Ascending aorta (tissue), 2 donors: ENCODE measurements around the gene TMPRSS12. TPM values are rescaled to one million over a fixed set of nuclear protein-coding genes. Genes with fewer than 3 reads are reported as not detected.
"Not testable (repeated sequence)": the region's sequence is repeated elsewhere in the genome, so short reads cannot be mapped to it uniquely, and the experiment has no call there.

ENCODE experiments used
- DNase-seq, 2 donors: peaks; one replicate each; pipeline ENCODE4 v3.0.0-alpha.2; 2019; ENCODE audit warnings: low spot score in 2 of 2
- H3K27ac ChIP-seq, 2 donors: fragments of 200-600 bp; sonication (generic); one replicate each; pipeline ENCODE4 v1.5.1; 2016 to 2017; ENCODE audit warnings: mild to moderate bottlenecking in 1 of 2
- H3K27me3 ChIP-seq: fragments of 200-600 bp; sonication (generic); one replicate; pipeline ENCODE4 v1.5.1; 2017
- H3K36me3 ChIP-seq, 2 donors: fragments of 200-600 bp; sonication (generic); one replicate each; pipeline ENCODE4 v1.5.1; 2016
- H3K4me1 ChIP-seq, 2 donors: fragments of 200-600 bp; sonication (generic); one replicate each; pipeline ENCODE4 v1.5.1; 2016 to 2017; ENCODE audit warnings: mild to moderate bottlenecking in 1 of 2
- H3K4me3 ChIP-seq, 2 donors: fragments of 200-600 bp; sonication (generic); one replicate each; pipeline ENCODE4 v1.5.1; 2016 to 2017; ENCODE audit warnings: mild to moderate bottlenecking in 1 of 2
- H3K9me3 ChIP-seq, 2 donors: fragments of 200-600 bp; sonication (generic); one replicate each; pipeline ENCODE4 v1.5.1; 2016
- CTCF ChIP-seq, 3 experiments: fragments of 200-600 bp in 2 of 3; fragments of 450-650 bp in 1 of 3; sonication (generic) in 2 of 3; IDR thresholded peaks; one replicate each; pipeline ENCODE4 v1.5.1; 2016 to 2019; ENCODE audit warnings: antibody characterized with exemption in 3 of 3, mild to moderate bottlenecking in 1 of 3, moderate library complexity in 1 of 3
- intact Hi-C: fragments of 100-400 bp; cut with DNase I; formaldehyde crosslinking; loops from one replicate; pipeline ENCODE4 v1.15.1; 2023
- total RNA-seq: library from RNA; depleted of rRNA; stranded (reverse); fragments of >200 nt; gene quantifications from one replicate; pipeline ENCODE4 v1.1.0, GENCODE V29; 2016

Gene TMPRSS12
- total RNA-seq, 1 donor from 2014 or later = not detected

- Histone ChIP-seq H3K4me3 (no peak overlapping the region), H3K27ac (no peak overlapping the region), H3K4me1 (no peaks in the 10 kb centered on the region), H3K36me3 (no peaks in the 10 kb centered on the region), H3K9me3 (peaks cover 0 to 5% of the 10 kb centered on the region in 2 donors), H3K27me3 (no peaks in the 10 kb centered on the region)
- no peak for TF ChIP-seq CTCF (IDR thresholded peaks at IDR 0.05)
- DNase-seq = no peak
- intact Hi-C loops = no loop called here
Measured at GRCh38 chr12:50865266-50865665, 22.5 kb downstream of the TMPRSS12 start.

GRCh38 chr12:50868881-50869280, 26.2 kb downstream of the TMPRSS12 start:
- H3K27me3 ChIP-seq, H3K4me3 ChIP-seq, H3K27ac ChIP-seq, H3K4me1 ChIP-seq, H3K36me3 ChIP-seq, H3K9me3 ChIP-seq, intact Hi-C loops, DNase-seq: not testable (repeated sequence)

- TF ChIP-seq CTCF (IDR thresholded peaks at IDR 0.05) = no peak
- Histone ChIP-seq H3K36me3 (no peaks in the 10 kb centered on the region), H3K9me3 (peaks cover 7 to 16% of the 10 kb centered on the region in 2 donors), H3K4me1 (no peaks in the 10 kb centered on the region), H3K27ac (no peak overlapping the region), H3K27me3 (no peaks in the 10 kb centered on the region), H3K4me3 (no peak overlapping the region)
- intact Hi-C loops = no loop called here
- no peak for DNase-seq
Measured at GRCh38 chr12:50882563-50882962, 39.8 kb downstream of the TMPRSS12 start.

- Histone ChIP-seq H3K27ac (no peak overlapping the region), H3K27me3 (no peaks in the 10 kb centered on the region), H3K9me3 (peaks cover 7 to 13% of the 10 kb centered on the region in 2 donors), H3K36me3 (no peaks in the 10 kb centered on the region), H3K4me1 (no peaks in the 10 kb centered on the region), H3K4me3 (no peak overlapping the region)
- no peak for TF ChIP-seq CTCF (IDR thresholded peaks at IDR 0.05)
- DNase-seq = no peak
- intact Hi-C loops = no loop called here
Measured at GRCh38 chr12:50887191-50887590, 44.5 kb downstream of the TMPRSS12 start.

GRCh38 chr12:50888666-50889065, 45.9 kb downstream of the TMPRSS12 start:
- no peak for DNase-seq
- H3K4me3 ChIP-seq = no peak overlapping the region
- intact Hi-C loops = no loop called here
- H3K36me3 ChIP-seq = no peaks in the 10 kb centered on the region
- TF ChIP-seq CTCF (IDR thresholded peaks at IDR 0.05) = no peak
- no peaks in the 10 kb centered on the region for H3K4me1 ChIP-seq
- H3K27ac ChIP-seq = no peak overlapping the region
- peaks cover 0 to 2% of the 10 kb centered on the region in 2 donors for H3K9me3 ChIP-seq
- no peaks in the 10 kb centered on the region for H3K27me3 ChIP-seq

- Histone ChIP-seq H3K36me3 (no peaks in the 10 kb centered on the region), H3K9me3 (peaks cover 0 to 8% of the 10 kb centered on the region in 2 donors), H3K4me3 (no peak overlapping the region), H3K4me1 (no peaks in the 10 kb centered on the region), H3K27ac (no peak overlapping the region), H3K27me3 (no peaks in the 10 kb centered on the region)
- no peak for TF ChIP-seq CTCF (IDR thresholded peaks at IDR 0.05)
- intact Hi-C loops = no loop called here
- DNase-seq = no peak
Measured at GRCh38 chr12:50894241-50894640, 51.5 kb downstream of the TMPRSS12 start.
